ENCODE results near the gene MED10.
A peak's percentile ranks its signal among the peaks of the same experiment; 100 is the strongest.

MED10 gene

DNA sequence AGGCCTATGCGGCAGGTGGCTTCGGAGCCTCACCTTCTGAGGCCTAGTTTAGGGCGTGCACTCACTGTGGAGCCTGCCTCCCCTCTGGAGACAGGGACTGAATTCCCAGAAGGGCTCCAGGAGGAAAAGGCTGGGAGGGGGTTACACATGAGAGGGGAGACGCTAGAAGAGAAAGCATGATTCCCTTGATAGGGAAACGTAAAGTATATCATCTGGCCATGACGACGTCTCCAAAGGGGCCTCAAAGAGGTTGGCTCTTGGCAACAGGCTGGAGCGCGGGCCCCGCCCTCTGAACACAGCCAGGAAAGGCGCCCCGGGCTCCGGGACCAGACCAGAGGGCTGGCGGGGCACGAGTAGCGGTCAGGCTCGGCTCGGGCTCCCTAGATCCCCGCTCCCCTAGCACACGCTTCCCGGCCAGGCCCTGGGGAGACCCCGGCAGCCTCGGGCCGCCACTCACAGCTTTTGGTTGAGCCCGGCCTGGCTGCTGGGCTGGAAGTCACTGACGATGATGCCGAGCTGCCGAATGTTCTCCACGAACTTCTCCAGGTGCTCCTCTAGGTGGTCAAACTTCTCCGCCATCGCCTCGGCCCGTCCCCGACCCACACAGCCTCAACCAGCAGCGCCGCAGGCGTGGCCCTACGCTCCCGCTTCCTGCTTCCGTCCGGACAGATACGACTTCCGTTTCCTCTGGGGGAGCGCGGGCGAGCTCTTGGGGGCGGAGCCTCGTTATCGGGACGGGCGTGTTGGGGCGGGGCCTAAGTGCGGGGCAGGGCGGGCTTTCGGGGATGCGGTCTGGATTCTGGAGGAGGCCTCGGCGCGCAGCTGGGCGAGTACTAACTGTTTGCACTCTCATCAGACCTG, at the start of gene MED10:
MED10 (minus strand) TSS at position 643 of the 861 bp plus-strand sequence; CDS start at position 579, 64 bp downstream.
- DNase-seq (ENCODE audit: low read depth) = peak; percentile 92

DNA sequence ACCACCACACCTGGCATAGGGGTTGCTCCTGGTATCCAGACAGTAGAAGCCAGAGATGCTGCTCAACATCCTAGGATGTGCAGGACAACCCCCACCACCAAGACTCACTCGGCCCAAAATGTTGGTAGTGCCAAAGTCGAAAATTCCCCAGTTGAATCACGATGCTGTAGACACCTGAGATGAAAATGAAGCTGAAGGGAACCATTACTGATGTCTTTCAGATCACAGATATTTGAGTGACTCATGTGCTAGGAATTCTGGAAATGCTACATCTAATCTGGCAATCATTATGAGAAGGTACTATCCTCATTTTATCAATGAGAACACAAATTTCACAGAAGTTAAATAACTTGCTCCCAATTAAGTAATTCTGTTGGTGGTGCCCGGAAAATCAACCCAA, 49.3 kb upstream of the MED10 start:
- DNase-seq (ENCODE audit: low read depth) = no peak

- no peak for DNase-seq (ENCODE audit: low read depth)
Measured at GRCh38 chr5:6424700-6425099, 46.4 kb upstream of the MED10 start.

- DNase-seq (ENCODE audit: low read depth) = no peak
Measured at GRCh38 chr5:6424110-6424659, 45.8 kb upstream of the MED10 start.

GRCh38 chr5:6423327-6424109, 45.2 kb upstream of the MED10 start:
- no peak for DNase-seq (ENCODE audit: low read depth)

- DNase-seq (ENCODE audit: low read depth) = no peak
Measured at GRCh38 chr5:6419340-6419852, 41.0 kb upstream of the MED10 start.

- DNase-seq (ENCODE audit: low read depth) = no peak
Measured at GRCh38 chr5:6418679-6419276, 40.4 kb upstream of the MED10 start.

GRCh38 chr5:6417657-6418056, 39.3 kb upstream of the MED10 start:
- DNase-seq (ENCODE audit: low read depth) = no peak

GRCh38 chr5:6412811-6413210, 34.5 kb upstream of the MED10 start:
- no peak for DNase-seq (ENCODE audit: low read depth)

DNA sequence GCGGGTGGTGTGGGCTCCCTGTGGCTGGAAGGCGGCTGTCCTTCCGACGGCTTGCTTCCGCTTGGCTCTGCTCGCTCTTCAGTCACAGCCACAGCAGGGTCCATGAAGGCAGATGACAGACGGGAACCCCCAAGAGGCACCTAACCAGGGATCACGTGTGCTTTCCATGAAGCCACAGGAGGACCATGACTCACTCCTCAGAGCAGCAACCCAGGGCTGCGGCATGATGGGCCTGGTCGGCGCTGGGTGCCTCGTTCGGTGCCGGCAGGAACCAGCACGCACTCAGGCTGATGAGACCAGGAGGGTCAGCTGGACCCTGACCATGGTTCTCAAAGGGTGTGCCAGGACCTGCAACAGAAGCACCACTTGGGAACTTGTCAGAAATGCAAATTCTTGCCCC, 32.8 kb upstream of the MED10 start:
- DNase-seq (ENCODE audit: low read depth) = no peak

- DNase-seq (ENCODE audit: low read depth) = no peak
Measured at GRCh38 chr5:6410421-6410820, 32.1 kb upstream of the MED10 start.

DNA sequence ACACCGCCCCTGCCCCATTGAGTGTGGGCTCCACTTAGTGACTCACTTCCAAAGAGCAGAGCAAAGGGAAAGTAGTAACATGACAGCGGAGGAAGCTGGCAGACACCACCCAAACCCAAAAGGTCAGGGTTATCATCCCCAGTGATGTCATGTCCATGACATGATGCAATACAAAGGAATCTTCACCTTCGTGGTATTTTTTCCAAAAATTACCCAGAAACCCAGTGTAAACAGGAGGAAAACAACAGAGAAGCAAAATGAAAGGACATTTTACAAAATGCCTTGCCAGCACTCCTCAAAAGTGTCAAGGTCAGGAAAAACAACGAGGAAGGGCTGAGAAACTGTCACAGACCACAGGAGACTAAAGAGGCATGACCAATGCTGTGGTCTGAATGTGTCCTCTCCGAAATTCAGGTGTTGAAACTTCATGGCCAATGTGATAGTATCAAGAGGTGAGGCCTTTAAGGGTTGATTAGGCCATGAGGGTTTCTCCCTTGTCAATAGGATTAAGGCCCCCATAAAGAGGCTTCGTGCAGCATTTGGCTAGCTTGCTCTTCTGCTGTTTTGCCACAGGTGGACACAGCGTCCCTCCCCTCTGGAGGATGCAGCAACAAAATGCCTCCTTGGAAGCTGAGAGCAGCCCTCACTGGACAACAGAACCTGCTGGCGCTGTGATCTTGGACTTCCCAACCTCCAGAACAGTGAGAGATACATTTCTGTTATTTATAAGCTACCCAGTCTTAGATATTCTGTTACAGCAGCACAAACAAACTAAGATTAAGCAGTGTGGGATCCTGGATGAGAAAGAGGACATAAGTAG, 30.5 kb upstream of the MED10 start:
- no peak for DNase-seq (ENCODE audit: low read depth)

GRCh38 chr5:6408260-6408596, 29.9 kb upstream of the MED10 start:
- no peak for DNase-seq (ENCODE audit: low read depth)

- no peak for DNase-seq (ENCODE audit: low read depth)
Measured at GRCh38 chr5:6407558-6408259, 29.4 kb upstream of the MED10 start.

GRCh38 chr5:6405591-6405990, 27.2 kb upstream of the MED10 start:
- DNase-seq (ENCODE audit: low read depth) = no peak

GRCh38 chr5:6404129-6404528, 25.8 kb upstream of the MED10 start:
- no peak for DNase-seq (ENCODE audit: low read depth)

GRCh38 chr5:6403416-6403815, 25.1 kb upstream of the MED10 start:
- DNase-seq (ENCODE audit: low read depth) = no peak

GRCh38 chr5:6402939-6403338, 24.6 kb upstream of the MED10 start:
- DNase-seq (ENCODE audit: low read depth) = no peak

GRCh38 chr5:6401410-6401809, 23.1 kb upstream of the MED10 start:
- no peak for DNase-seq (ENCODE audit: low read depth)

DNA sequence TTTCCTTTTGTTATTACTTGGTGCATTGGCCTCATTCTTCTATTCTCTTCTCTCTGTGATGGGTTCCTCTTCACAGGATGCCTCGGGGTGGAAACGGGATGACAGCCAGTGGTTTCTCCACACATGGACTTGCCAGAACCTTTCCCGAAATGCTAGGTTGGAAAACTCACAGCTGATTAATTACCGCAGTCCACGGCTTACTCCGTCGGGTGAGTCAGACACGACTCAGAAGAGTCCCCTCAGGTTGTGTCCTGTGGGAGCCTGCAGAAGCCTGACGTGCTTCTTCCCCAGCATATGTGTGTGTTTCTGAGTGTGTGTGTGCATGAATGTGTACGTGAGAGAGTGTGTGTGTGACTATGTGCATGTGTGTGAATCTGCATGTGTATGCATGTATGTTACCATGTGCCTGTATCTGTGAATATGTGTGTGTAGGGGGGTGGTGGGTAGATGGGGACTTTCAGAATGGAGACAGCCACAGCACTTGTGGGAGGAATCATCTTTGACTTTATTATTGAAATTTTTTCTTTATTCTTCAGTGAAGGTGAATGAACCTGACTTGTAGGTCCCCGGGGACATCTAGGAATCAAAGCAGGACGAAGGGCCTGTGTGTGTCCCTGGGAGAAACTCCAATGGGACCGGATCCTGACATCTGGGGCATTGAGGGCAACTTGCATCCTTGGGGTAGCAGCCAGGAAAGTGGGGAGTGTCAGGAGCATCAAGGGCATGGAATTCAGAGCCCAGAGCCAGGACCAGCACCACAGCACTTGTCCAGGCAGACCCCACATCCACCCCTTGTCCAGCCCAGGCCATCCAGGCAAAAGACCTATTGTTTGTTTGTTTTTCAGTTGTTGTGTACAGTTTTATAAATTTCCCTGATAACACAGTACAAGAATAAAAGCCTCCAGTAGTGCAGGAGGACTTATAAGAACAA, 21.9 kb upstream of the MED10 start:
- no peak for DNase-seq (ENCODE audit: low read depth)
